Measurements from ENCODE around the gene TSPOAP1.

DNA sequence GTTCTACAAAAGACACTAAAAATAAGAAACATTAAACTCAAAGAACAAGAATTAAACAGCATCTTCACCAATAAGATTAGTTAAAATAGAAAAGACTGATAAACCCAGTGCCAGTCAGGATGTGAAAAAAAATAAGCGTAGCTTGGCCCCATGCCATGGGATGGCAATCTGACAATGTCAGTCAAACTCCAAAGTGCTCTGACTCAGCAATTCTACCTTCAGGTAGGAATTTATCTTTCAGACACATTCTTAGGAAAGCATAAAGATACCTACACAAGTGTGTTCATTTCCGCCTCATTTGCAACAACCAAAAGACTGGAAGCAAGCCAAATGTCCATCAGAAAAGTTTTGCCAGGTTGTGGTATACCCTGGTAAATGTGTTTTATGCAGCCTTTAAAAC, 38.7 kb downstream of the TSPOAP1 start:
- TF ChIP-seq, protein P1, sequence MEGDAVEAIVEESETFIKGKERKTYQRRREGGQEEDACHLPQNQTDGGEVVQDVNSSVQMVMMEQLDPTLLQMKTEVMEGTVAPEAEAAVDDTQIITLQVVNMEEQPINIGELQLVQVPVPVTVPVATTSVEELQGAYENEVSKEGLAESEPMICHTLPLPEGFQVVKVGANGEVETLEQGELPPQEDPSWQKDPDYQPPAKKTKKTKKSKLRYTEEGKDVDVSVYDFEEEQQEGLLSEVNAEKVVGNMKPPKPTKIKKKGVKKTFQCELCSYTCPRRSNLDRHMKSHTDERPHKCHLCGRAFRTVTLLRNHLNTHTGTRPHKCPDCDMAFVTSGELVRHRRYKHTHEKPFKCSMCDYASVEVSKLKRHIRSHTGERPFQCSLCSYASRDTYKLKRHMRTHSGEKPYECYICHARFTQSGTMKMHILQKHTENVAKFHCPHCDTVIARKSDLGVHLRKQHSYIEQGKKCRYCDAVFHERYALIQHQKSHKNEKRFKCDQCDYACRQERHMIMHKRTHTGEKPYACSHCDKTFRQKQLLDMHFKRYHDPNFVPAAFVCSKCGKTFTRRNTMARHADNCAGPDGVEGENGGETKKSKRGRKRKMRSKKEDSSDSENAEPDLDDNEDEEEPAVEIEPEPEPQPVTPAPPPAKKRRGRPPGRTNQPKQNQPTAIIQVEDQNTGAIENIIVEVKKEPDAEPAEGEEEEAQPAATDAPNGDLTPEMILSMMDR (conservative IDR thresholded peaks at IDR 0.05 in 1 of 2, IDR thresholded peaks at IDR 0.05 in 1 of 2; ENCODE audit: extremely low read depth in 1 of 2, insufficient read depth in 1 of 2, low read depth in 1 of 2, low read length in 2 of 2), result no peak
- TF ChIP-seq EZH2 (IDR thresholded peaks at IDR 0.05; ENCODE audit: borderline replicate concordance, low read length), result no peak

Data from mammary epithelial cell (primary cell).